PC-3 (cell line): ENCODE data around the gene MYO9A. TPM values are rescaled to one million over a fixed set of nuclear protein-coding genes. Genes with fewer than 3 reads are reported as not detected.
"Not testable (repeated sequence)": the region's sequence is repeated elsewhere in the genome, so short reads cannot be mapped to it uniquely, and the experiment has no call there.

Experiments used
- ATAC-seq: fragments of 200-7000 bp; cut with Tn5 transposase; 2 replicates; pipeline ENCODE4 v1.9.1; 2020; ENCODE audit warnings: mild to moderate bottlenecking, moderate library complexity
- BruUV-seq: library from RNA; stranded (reverse); fragments of 400-500 nt; replicated peaks from 2 replicates; lab custom pipeline; 2021; lab: Mats Ljungman, UMichigan
- CTCF ChIA-PET: fragments of 300-600 bp; sonication (Branson Sonifier 250); formaldehyde crosslinking; loops from one replicate; lab custom pipeline; 2022; ENCODE audit warnings: antibody characterized with exemption; lab: Charles Lee
- POLR2A ChIA-PET: fragments of 300-600 bp; sonication (Branson Sonifier 250); formaldehyde crosslinking; loops from one replicate; lab custom pipeline; 2022; ENCODE audit warnings: antibody characterized with exemption; ENCODE audit not compliant: unreplicated experiment; lab: Charles Lee
- DNase-seq: peaks from one replicate; pipeline ENCODE4 v3.0.0-alpha.2; 2015
- H2AFZ ChIP-seq: fragments of 300-600 bp; sonication (generic); 2 replicates; pipeline ENCODE4 v1.6.0; 2016; ENCODE audit warnings: antibody characterized with exemption, low read length
- H3F3A ChIP-seq: fragments of 300-600 bp; sonication (generic); one replicate; pipeline ENCODE4 v1.6.0; 2017; ENCODE audit warnings: antibody characterized with exemption, low read length, control low read depth, mild to moderate bottlenecking; ENCODE audit not compliant: unreplicated experiment
- H3K27ac ChIP-seq: fragments of 300-600 bp; sonication (generic); 2 replicates; pipeline ENCODE4 v1.5.1; 2016; ENCODE audit warnings: mild to moderate bottlenecking, low read length
- H3K27me3 ChIP-seq: fragments of 300-600 bp; sonication (generic); 2 replicates; pipeline ENCODE4 v1.6.1; 2016; ENCODE audit warnings: low read length, mixed read lengths
- H3K36me3 ChIP-seq: fragments of 300-600 bp; sonication (generic); 2 replicates; pipeline ENCODE4 v1.6.1; 2016; ENCODE audit warnings: low read depth, mixed run types, low read length, mixed read lengths
- H3K4me1 ChIP-seq: fragments of 300-600 bp; sonication (generic); 2 replicates; pipeline ENCODE4 v1.5.1; 2016; ENCODE audit warnings: low read length; ENCODE audit not compliant: insufficient read depth
- H3K4me2 ChIP-seq: fragments of 300-600 bp; sonication (generic); 2 replicates; pipeline ENCODE4 v1.6.0; 2016; ENCODE audit warnings: low read length
- H3K4me3 ChIP-seq: fragments of 300-600 bp; sonication (generic); 2 replicates; pipeline ENCODE4 v1.5.1; 2016; ENCODE audit warnings: mild to moderate bottlenecking, low read length, mixed read lengths
- H3K79me2 ChIP-seq: fragments of 300-600 bp; sonication (generic); 2 replicates; pipeline ENCODE4 v1.6.1; 2017; ENCODE audit warnings: low read length, mixed read lengths
- H3K9ac ChIP-seq: fragments of 300-600 bp; sonication (generic); 2 replicates; pipeline ENCODE4 v1.6.0; 2016; ENCODE audit warnings: mild to moderate bottlenecking, low read length
- H3K9me2 ChIP-seq: fragments of 300-600 bp; sonication (generic); replicated peaks from 2 replicates; pipeline ENCODE4 v1.6.1; 2016; ENCODE audit warnings: mixed run types, low read length, mixed read lengths
- H3K9me3 ChIP-seq: fragments of 300-600 bp; sonication (generic); 2 replicates; pipeline ENCODE4 v1.6.1; 2016; ENCODE audit warnings: low read length, mixed read lengths
- H4K20me1 ChIP-seq: fragments of 300-600 bp; sonication (generic); 2 replicates; pipeline ENCODE4 v1.6.1; 2016; ENCODE audit warnings: low read length, mixed read lengths
- EZH2 ChIP-seq: fragments of 300-600 bp; sonication (generic); IDR thresholded peaks from one replicate; pipeline ENCODE4 v1.6.1; 2017; ENCODE audit warnings: antibody characterized with exemption, mild to moderate bottlenecking, low read length; ENCODE audit not compliant: unreplicated experiment
- EZH2phosphoT487 ChIP-seq: fragments of 300-600 bp; sonication (generic); IDR thresholded peaks from 2 replicates; pipeline ENCODE4 v1.6.1; 2018; ENCODE audit warnings: mild to moderate bottlenecking, antibody characterized with exemption, low read length, borderline replicate concordance
- intact Hi-C: fragments of 100-400 bp; cut with micrococcal nuclease; formaldehyde crosslinking; loops from 2 replicates; pipeline ENCODE4 v1.9.0; 2023
- total RNA-seq: library from RNA; depleted of rRNA; stranded (reverse); fragments of >200 nt; gene quantifications from 2 replicates; pipeline ENCODE4 v1.2.3, GENCODE V29; 2014
- TF ChIP-seq, protein P1 (sequence below): fragments of 300-600 bp; sonication (generic); conservative IDR thresholded peaks from 2 replicates; pipeline ENCODE4 v1.5.1; 2017; ENCODE audit warnings: antibody characterized with exemption, low read depth, mild to moderate bottlenecking, low read length

Gene MYO9A
- total RNA-seq, 1 experiment from 2014 or later: 18.3 TPM

DNA sequence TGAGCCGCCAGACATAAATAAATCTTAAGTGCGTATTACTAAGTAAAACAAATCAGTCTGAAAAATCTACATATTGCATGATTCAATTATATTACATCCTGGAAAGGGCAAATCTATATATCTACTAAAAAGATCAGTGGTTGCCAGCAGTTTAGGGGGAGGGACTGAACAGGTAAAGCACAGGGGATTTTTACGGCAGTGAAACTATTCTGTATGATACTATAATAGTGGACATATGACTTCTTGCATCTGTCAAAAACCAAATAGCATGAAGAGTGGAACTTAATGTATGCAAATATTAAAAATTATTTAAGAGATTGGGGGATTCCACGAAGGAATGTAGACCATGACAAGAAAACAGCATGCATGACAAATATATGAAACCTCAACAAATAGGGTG is 111.6 kb downstream of the MYO9A start:
- Histone ChIP-seq H3K79me2 (no peaks in the 10 kb centered on the region), H4K20me1 (no peaks in the 10 kb centered on the region), H3F3A (no peaks in the 10 kb centered on the region), H3K4me2 (no peak overlapping the region), H3K36me3 (no peaks in the 10 kb centered on the region), H3K4me1 (no peaks in the 10 kb centered on the region), H3K27ac (no peak overlapping the region), H3K27me3 (no peaks in the 10 kb centered on the region), H3K4me3 (no peak overlapping the region), H2AFZ (no peak overlapping the region), H3K9me2 (no peaks in the 10 kb centered on the region), H3K9me3 (no peaks in the 10 kb centered on the region), H3K9ac (no peak overlapping the region)
- intact Hi-C loops: no loop called here
- BruUV-seq: no TSS peak
- ChIA-PET POLR2A (no interaction called here), CTCF (no interaction called here)
- no peak for ATAC-seq
- TF ChIP-seq EZH2 (no peak), EZH2phosphoT487 (no peak)
- TF ChIP-seq, protein P1, sequence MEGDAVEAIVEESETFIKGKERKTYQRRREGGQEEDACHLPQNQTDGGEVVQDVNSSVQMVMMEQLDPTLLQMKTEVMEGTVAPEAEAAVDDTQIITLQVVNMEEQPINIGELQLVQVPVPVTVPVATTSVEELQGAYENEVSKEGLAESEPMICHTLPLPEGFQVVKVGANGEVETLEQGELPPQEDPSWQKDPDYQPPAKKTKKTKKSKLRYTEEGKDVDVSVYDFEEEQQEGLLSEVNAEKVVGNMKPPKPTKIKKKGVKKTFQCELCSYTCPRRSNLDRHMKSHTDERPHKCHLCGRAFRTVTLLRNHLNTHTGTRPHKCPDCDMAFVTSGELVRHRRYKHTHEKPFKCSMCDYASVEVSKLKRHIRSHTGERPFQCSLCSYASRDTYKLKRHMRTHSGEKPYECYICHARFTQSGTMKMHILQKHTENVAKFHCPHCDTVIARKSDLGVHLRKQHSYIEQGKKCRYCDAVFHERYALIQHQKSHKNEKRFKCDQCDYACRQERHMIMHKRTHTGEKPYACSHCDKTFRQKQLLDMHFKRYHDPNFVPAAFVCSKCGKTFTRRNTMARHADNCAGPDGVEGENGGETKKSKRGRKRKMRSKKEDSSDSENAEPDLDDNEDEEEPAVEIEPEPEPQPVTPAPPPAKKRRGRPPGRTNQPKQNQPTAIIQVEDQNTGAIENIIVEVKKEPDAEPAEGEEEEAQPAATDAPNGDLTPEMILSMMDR: no peak
- DNase-seq: no peak

DNA sequence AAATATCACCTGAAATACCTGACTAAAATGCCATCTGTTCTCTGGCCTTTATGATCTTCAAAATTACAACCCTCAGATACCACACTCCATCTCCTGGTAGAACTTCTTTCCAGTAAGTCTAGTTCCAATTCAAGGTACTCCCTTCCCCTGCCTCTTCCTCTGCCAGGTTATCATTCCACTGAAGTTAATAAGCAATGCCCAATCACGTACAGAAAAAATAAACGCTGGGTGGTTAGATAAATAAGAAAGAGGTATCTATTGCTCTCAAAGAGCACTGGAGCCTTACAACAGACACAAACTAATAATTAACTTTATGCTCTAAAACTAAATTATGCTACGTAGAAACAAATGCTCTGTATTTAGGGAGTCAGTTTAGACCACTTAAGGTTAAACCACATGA is 112.5 kb downstream of the MYO9A start:
- POLR2A ChIA-PET: no interaction called here
- H3K4me1 ChIP-seq: no peaks in the 10 kb centered on the region
- BruUV-seq: no TSS peak

DNA sequence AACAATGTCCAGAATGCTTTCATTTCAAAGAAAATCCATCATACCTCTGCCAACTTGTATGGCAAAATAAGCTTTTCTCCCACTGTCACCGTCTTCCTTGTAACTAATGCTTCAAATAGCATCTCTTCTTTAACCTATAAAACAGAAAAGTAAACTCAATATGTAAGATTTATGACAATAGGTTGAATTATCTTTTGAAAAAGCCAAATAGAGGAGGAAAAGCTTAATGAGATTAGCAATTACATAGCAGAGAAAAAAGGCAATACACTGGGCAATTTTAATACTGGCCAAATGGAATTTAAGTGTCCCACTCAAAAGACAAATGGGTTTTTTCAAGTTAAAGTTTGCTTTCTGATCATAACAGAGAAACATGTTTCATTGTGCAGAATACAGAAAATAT is 118.1 kb downstream of the MYO9A start:
- CTCF ChIA-PET: no interaction called here

More for the DNA sequence above, 112.5 kb downstream of the MYO9A start:
- intact Hi-C loops: no loop called here
- H3F3A ChIP-seq: no peaks in the 10 kb centered on the region
- no peak overlapping the region for H3K27ac ChIP-seq
- no peak overlapping the region for H3K9ac ChIP-seq
- TF ChIP-seq, protein P1: no peak
- TF ChIP-seq EZH2 (no peak), EZH2phosphoT487 (no peak)
- H3K27me3 ChIP-seq: no peaks in the 10 kb centered on the region
- no peaks in the 10 kb centered on the region for H3K9me3 ChIP-seq
- H4K20me1 ChIP-seq: no peaks in the 10 kb centered on the region
- no peaks in the 10 kb centered on the region for H3K79me2 ChIP-seq
- CTCF ChIA-PET: no interaction called here
- no peak overlapping the region for H2AFZ ChIP-seq
- H3K4me3 ChIP-seq: no peak overlapping the region
- ATAC-seq: no peak
- no peaks in the 10 kb centered on the region for H3K36me3 ChIP-seq
- DNase-seq: no peak
- no peak overlapping the region for H3K4me2 ChIP-seq
- H3K9me2 ChIP-seq: no peaks in the 10 kb centered on the region

DNA sequence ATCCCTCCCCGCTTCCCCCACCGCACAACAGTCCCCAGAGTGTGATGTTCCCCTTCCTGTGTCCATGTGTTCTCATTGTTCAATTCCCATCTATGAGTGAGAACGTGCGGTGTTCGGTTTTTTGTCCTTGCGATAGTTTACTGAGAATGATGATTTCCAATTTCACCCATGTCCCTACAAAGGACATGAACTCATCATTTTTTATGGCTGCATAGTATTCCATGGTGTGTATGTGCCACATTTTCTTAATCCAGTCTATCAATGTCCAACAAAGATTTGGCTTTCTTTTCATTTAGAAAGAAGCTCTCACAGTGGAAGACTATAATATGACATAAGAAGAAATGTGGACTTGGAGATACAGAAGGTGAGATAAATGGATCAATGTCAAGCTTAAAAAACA is 119.2 kb downstream of the MYO9A start:
- BruUV-seq, POLR2A ChIA-PET, intact Hi-C loops, H3K4me3 ChIP-seq, DNase-seq, H3K9me2 ChIP-seq, CTCF ChIA-PET, H3K79me2 ChIP-seq, H3K36me3 ChIP-seq, ATAC-seq, H4K20me1 ChIP-seq, H3K27ac ChIP-seq, H3K9ac ChIP-seq, H3K27me3 ChIP-seq, H3K4me2 ChIP-seq, H3K9me3 ChIP-seq, H2AFZ ChIP-seq, H3F3A ChIP-seq, H3K4me1 ChIP-seq: not testable (repeated sequence)

More for the DNA sequence above, 118.1 kb downstream of the MYO9A start:
- no peaks in the 10 kb centered on the region for H4K20me1 ChIP-seq
- H3K9me3 ChIP-seq: no peaks in the 10 kb centered on the region
- TF ChIP-seq EZH2: no peak
- TF ChIP-seq, protein P1: no peak
- no peak for TF ChIP-seq EZH2phosphoT487
- no peaks in the 10 kb centered on the region for H3K36me3 ChIP-seq
- ATAC-seq (no peak), DNase-seq (no peak)
- no peak overlapping the region for H2AFZ ChIP-seq
- intact Hi-C loops: no loop called here
- POLR2A ChIA-PET: no interaction called here
- no TSS peak for BruUV-seq
- H3K4me1 ChIP-seq: no peaks in the 10 kb centered on the region
- no peaks in the 10 kb centered on the region for H3K79me2 ChIP-seq
- H3F3A ChIP-seq: no peaks in the 10 kb centered on the region
- no peak overlapping the region for H3K4me3 ChIP-seq
- H3K9me2 ChIP-seq: no peaks in the 10 kb centered on the region
- H3K9ac ChIP-seq: no peak overlapping the region
- H3K27ac ChIP-seq: no peak overlapping the region
- no peak overlapping the region for H3K4me2 ChIP-seq
- no peaks in the 10 kb centered on the region for H3K27me3 ChIP-seq
